ENCODE data around the gene NTRK3.

The NTRK3 gene

GRCh38 chr15:87866961-87867360 is 389.6 kb downstream of the NTRK3 start:
- no peaks in the 10 kb centered on the region for H3K4me1 ChIP-seq (ENCODE audit: control insufficient read depth in 1 of 2, insufficient read depth in 2 of 2, low read length in 2 of 2)

DNA sequence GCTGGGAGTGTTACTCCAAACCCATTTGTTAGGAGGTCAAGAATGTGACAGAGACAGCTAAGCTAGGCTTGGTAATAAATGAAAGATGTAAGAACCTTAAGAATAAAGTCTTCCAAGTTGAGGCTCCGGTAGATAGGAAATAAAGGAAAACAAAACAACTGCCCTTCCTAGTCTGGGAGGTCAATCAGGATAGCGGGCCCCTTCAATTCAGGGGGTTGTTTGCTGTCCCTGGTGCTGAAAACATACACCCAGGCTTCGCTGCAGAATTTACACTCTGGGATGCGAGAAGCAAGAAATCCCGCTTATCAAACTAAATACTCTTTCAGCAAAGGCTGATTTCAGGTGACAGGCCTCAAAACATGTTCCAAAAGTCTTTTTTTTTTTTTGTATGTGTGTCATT is 393.4 kb downstream of the NTRK3 start:
- H3K18ac ChIP-seq (ENCODE audit: low read length), result no peak overlapping the region
- no peak overlapping the region for H3K23ac ChIP-seq (ENCODE audit: low read length)
- H2BK5ac ChIP-seq (ENCODE audit: low read depth, low read length, poor library complexity), result no peak overlapping the region
- no peaks in the 10 kb centered on the region for H3K79me2 ChIP-seq (ENCODE audit: control insufficient read depth, insufficient read depth, low read length, poor library complexity)
- DNase-seq, result no peak
- no peaks in the 10 kb centered on the region for H3K79me1 ChIP-seq (ENCODE audit: low read length)
- H2BK120ac ChIP-seq (ENCODE audit: insufficient read depth, low read length, poor library complexity), result no peak overlapping the region
- H3K4me1 ChIP-seq (ENCODE audit: control insufficient read depth in 1 of 2, insufficient read depth in 2 of 2, low read length in 2 of 2), result no peaks in the 10 kb centered on the region
- H2BK12ac ChIP-seq (ENCODE audit: low read length), result no peak overlapping the region
- H2AK5ac ChIP-seq (ENCODE audit: low read length), result no peak overlapping the region
- no peak overlapping the region for H3K4me3 ChIP-seq (ENCODE audit: low read depth, low read length)
- H3K14ac ChIP-seq (ENCODE audit: low read length), result no peak overlapping the region
- H3K27ac ChIP-seq (ENCODE audit: low read depth, low read length), result no peak overlapping the region
- no peak overlapping the region for H2AFZ ChIP-seq (ENCODE audit: insufficient read depth, low read length, poor library complexity)
- H3K4ac ChIP-seq (ENCODE audit: low read depth, low read length), result no peak overlapping the region
- no peak overlapping the region for H4K8ac ChIP-seq (ENCODE audit: low read depth, low read length)
- H4K12ac ChIP-seq (ENCODE audit: low read depth, low read length), result no peak overlapping the region
- H3K9ac ChIP-seq (ENCODE audit: low read length), result no peak overlapping the region
- no peak overlapping the region for H3K4me2 ChIP-seq (ENCODE audit: low read length)
- H3K27me3 ChIP-seq (ENCODE audit: insufficient read depth, low read length), result no peaks in the 10 kb centered on the region
- H4K91ac ChIP-seq (ENCODE audit: low read depth, low read length), result no peak overlapping the region
- no peaks in the 10 kb centered on the region for H3K36me3 ChIP-seq (ENCODE audit: control insufficient read depth in 1 of 2, insufficient read depth in 2 of 2, low read length in 2 of 2)
- WGBS (ENCODE audit: extremely low coverage, insufficient coverage, insufficient read length), result no CpG with 5 or more reads among the region's 5 CpGs
- no peaks in the 10 kb centered on the region for H3K9me3 ChIP-seq (ENCODE audit: insufficient read depth, low read depth, low read length)

More at GRCh38 chr15:87866961-87867360, 389.6 kb downstream of the NTRK3 start:
- no peak overlapping the region for H2BK12ac ChIP-seq (ENCODE audit: low read length)
- H3K14ac ChIP-seq (ENCODE audit: low read length), result no peak overlapping the region
- no peak overlapping the region for H3K4ac ChIP-seq (ENCODE audit: low read depth, low read length)
- no peak overlapping the region for H2BK5ac ChIP-seq (ENCODE audit: low read depth, low read length, poor library complexity)
- H3K79me2 ChIP-seq (ENCODE audit: control insufficient read depth, insufficient read depth, low read length, poor library complexity), result no peaks in the 10 kb centered on the region
- H3K4me2 ChIP-seq (ENCODE audit: low read length), result no peak overlapping the region
- H3K79me1 ChIP-seq (ENCODE audit: low read length), result no peaks in the 10 kb centered on the region
- H2BK120ac ChIP-seq (ENCODE audit: insufficient read depth, low read length, poor library complexity), result no peak overlapping the region
- no peak overlapping the region for H4K8ac ChIP-seq (ENCODE audit: low read depth, low read length)
- no peak overlapping the region for H2AK5ac ChIP-seq (ENCODE audit: low read length)
- no peak overlapping the region for H3K23ac ChIP-seq (ENCODE audit: low read length)
- DNase-seq, result no peak
- no peak overlapping the region for H3K27ac ChIP-seq (ENCODE audit: low read depth, low read length)
- no peaks in the 10 kb centered on the region for H3K27me3 ChIP-seq (ENCODE audit: insufficient read depth, low read length)
- no CpG with 5 or more reads among the region's 3 CpGs for WGBS (ENCODE audit: extremely low coverage, insufficient coverage, insufficient read length)
- no peak overlapping the region for H2AFZ ChIP-seq (ENCODE audit: insufficient read depth, low read length, poor library complexity)
- H3K9ac ChIP-seq (ENCODE audit: low read length), result no peak overlapping the region
- H3K9me3 ChIP-seq (ENCODE audit: insufficient read depth, low read depth, low read length), result no peaks in the 10 kb centered on the region
- no peak overlapping the region for H3K18ac ChIP-seq (ENCODE audit: low read length)
- H4K91ac ChIP-seq (ENCODE audit: low read depth, low read length), result no peak overlapping the region
- H3K4me3 ChIP-seq (ENCODE audit: low read depth, low read length), result no peak overlapping the region
- no peaks in the 10 kb centered on the region for H3K36me3 ChIP-seq (ENCODE audit: control insufficient read depth in 1 of 2, insufficient read depth in 2 of 2, low read length in 2 of 2)
- no peak overlapping the region for H4K12ac ChIP-seq (ENCODE audit: low read depth, low read length)

DNA sequence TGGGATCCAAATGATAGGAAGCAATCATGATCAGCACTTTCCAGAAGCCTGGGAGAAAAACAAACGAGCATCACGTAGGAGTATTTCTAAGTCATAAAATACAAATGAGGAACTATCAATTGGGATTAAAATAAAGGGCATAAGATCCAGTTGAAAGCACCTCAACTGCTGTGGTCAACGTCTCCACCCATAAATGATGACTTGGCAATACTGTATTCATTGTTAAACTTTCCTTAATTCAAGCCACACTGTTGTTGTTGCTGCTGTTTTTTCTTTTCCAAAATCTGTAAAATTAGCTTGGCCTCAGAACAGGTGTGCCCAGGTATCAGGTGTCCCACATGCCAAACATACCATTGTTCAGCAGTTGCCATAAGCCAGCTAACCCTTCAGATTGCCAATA is 395.8 kb downstream of the NTRK3 start:
- Histone ChIP-seq H4K8ac (ENCODE audit: low read depth, low read length) (no peak overlapping the region), H2BK120ac (ENCODE audit: insufficient read depth, low read length, poor library complexity) (no peak overlapping the region), H3K14ac (ENCODE audit: low read length) (no peak overlapping the region), H4K91ac (ENCODE audit: low read depth, low read length) (no peak overlapping the region), H3K4me1 (ENCODE audit: control insufficient read depth in 1 of 2, insufficient read depth in 2 of 2, low read length in 2 of 2) (no peaks in the 10 kb centered on the region), H4K12ac (ENCODE audit: low read depth, low read length) (no peak overlapping the region), H3K36me3 (ENCODE audit: control insufficient read depth in 1 of 2, insufficient read depth in 2 of 2, low read length in 2 of 2) (no peaks in the 10 kb centered on the region), H3K79me1 (ENCODE audit: low read length) (no peaks in the 10 kb centered on the region), H3K23ac (ENCODE audit: low read length) (no peak overlapping the region), H3K27me3 (ENCODE audit: insufficient read depth, low read length) (no peaks in the 10 kb centered on the region), H3K18ac (ENCODE audit: low read length) (no peak overlapping the region), H3K4me3 (ENCODE audit: low read depth, low read length) (no peak overlapping the region), H2BK5ac (ENCODE audit: low read depth, low read length, poor library complexity) (no peak overlapping the region), H3K27ac (ENCODE audit: low read depth, low read length) (no peak overlapping the region), H2BK12ac (ENCODE audit: low read length) (no peak overlapping the region), H3K4ac (ENCODE audit: low read depth, low read length) (no peak overlapping the region), H3K9ac (ENCODE audit: low read length) (no peak overlapping the region), H3K4me2 (ENCODE audit: low read length) (no peak overlapping the region), H3K9me3 (ENCODE audit: insufficient read depth, low read depth, low read length) (no peaks in the 10 kb centered on the region), H3K79me2 (ENCODE audit: control insufficient read depth, insufficient read depth, low read length, poor library complexity) (no peaks in the 10 kb centered on the region), H2AK5ac (ENCODE audit: low read length) (no peak overlapping the region), H2AFZ (ENCODE audit: insufficient read depth, low read length, poor library complexity) (no peak overlapping the region)
- WGBS (ENCODE audit: extremely low coverage, insufficient coverage, insufficient read length), result no CpG with 5 or more reads among the region's 3 CpGs
- DNase-seq, result no peak

GRCh38 chr15:87858651-87859050 is 397.9 kb downstream of the NTRK3 start:
- no peak overlapping the region for H2AFZ ChIP-seq (ENCODE audit: insufficient read depth, low read length, poor library complexity)
- H3K27me3 ChIP-seq (ENCODE audit: insufficient read depth, low read length), result no peaks in the 10 kb centered on the region
- no peak overlapping the region for H3K14ac ChIP-seq (ENCODE audit: low read length)
- H3K18ac ChIP-seq (ENCODE audit: low read length), result no peak overlapping the region
- H3K4ac ChIP-seq (ENCODE audit: low read depth, low read length), result no peak overlapping the region
- no CpG with 5 or more reads among the region's 2 CpGs for WGBS (ENCODE audit: extremely low coverage, insufficient coverage, insufficient read length)
- no peaks in the 10 kb centered on the region for H3K9me3 ChIP-seq (ENCODE audit: insufficient read depth, low read depth, low read length)
- H3K4me3 ChIP-seq (ENCODE audit: low read depth, low read length), result no peak overlapping the region
- H3K4me2 ChIP-seq (ENCODE audit: low read length), result no peak overlapping the region
- H2AK5ac ChIP-seq (ENCODE audit: low read length), result no peak overlapping the region
- H2BK5ac ChIP-seq (ENCODE audit: low read depth, low read length, poor library complexity), result no peak overlapping the region
- no peak overlapping the region for H4K8ac ChIP-seq (ENCODE audit: low read depth, low read length)
- H3K9ac ChIP-seq (ENCODE audit: low read length), result no peak overlapping the region
- no peak overlapping the region for H4K12ac ChIP-seq (ENCODE audit: low read depth, low read length)
- no peaks in the 10 kb centered on the region for H3K79me1 ChIP-seq (ENCODE audit: low read length)
- no peak overlapping the region for H2BK120ac ChIP-seq (ENCODE audit: insufficient read depth, low read length, poor library complexity)
- DNase-seq, result no peak
- no peak overlapping the region for H3K23ac ChIP-seq (ENCODE audit: low read length)
- H4K91ac ChIP-seq (ENCODE audit: low read depth, low read length), result no peak overlapping the region
- H3K27ac ChIP-seq (ENCODE audit: low read depth, low read length), result no peak overlapping the region
- no peaks in the 10 kb centered on the region for H3K79me2 ChIP-seq (ENCODE audit: control insufficient read depth, insufficient read depth, low read length, poor library complexity)
- no peaks in the 10 kb centered on the region for H3K4me1 ChIP-seq (ENCODE audit: control insufficient read depth in 1 of 2, insufficient read depth in 2 of 2, low read length in 2 of 2)
- no peaks in the 10 kb centered on the region for H3K36me3 ChIP-seq (ENCODE audit: control insufficient read depth in 1 of 2, insufficient read depth in 2 of 2, low read length in 2 of 2)
- no peak overlapping the region for H2BK12ac ChIP-seq (ENCODE audit: low read length)

Data from trophoblast cell (in vitro differentiated cells and primary cell).